DOHH2 (cell line): ENCODE measurements around the gene KIF5B.

Experiments
- CTCF ChIP-seq: fragments of 200-600 bp; sonication (generic); IDR thresholded peaks from one replicate; pipeline ENCODE4 v1.5.1; 2014; ENCODE audit warnings: antibody characterized with exemption, mild to moderate bottlenecking, low read depth, low read length; ENCODE audit not compliant: poor library complexity, severe bottlenecking
- EZH2phosphoT487 ChIP-seq: fragments of 200-600 bp; sonication (generic); IDR thresholded peaks from 2 replicates; pipeline ENCODE4 v1.6.1; 2017; ENCODE audit warnings: borderline replicate concordance, mild to moderate bottlenecking, antibody characterized with exemption, low read length, moderate library complexity, mixed read lengths

GRCh38 chr10:32104622-32105509 is 48.6 kb upstream of the KIF5B start:
- no peak for TF ChIP-seq CTCF
- TF ChIP-seq EZH2phosphoT487, result no peak
